Measurements from ENCODE around the gene FOCAD. TPM values are rescaled to one million over a fixed set of nuclear protein-coding genes. Genes with fewer than 3 reads are reported as not detected.

Gene FOCAD
- total and polyA plus RNA-seq, 4 donors: 6.8 to 62.1 (median 27.9) TPM

DNA sequence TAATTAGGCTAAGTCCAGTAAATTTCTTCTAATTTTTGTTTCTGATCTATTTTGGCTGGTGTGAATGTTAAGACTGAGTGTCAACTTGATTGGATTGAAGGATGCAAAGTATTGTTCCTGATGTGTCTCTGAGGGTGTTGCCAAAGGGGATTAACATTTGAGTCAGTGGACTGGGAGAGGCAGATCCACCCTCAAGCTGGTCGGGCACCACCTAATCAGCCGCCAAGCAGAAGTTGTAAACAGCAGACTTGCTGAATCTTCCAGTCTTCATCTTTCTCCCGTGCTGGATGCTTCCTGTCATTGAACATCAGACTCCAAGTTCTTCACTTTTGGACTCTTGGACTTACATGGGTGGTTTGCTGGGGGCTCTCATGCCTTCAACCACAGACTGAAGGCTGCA, 40.4 kb upstream of the FOCAD start:
- no peaks in the 10 kb centered on the region for H3K9me3 ChIP-seq (ENCODE audit: control insufficient read depth in 4 of 4, insufficient read depth in 3 of 4, low read length in 3 of 4)
- no peak overlapping the region for H3K9ac ChIP-seq (ENCODE audit: insufficient read depth in 1 of 2, low read length in 2 of 2)
- no peak for ATAC-seq (ENCODE audit: insufficient read depth, low FRiP score)
- 82% methylated on average over 3 of the region's 3 CpGs for whole genome bisulfite sequencing, 2 donors
- no peak overlapping the region for H3K4me3 ChIP-seq
- TF ChIP-seq, protein P1, sequence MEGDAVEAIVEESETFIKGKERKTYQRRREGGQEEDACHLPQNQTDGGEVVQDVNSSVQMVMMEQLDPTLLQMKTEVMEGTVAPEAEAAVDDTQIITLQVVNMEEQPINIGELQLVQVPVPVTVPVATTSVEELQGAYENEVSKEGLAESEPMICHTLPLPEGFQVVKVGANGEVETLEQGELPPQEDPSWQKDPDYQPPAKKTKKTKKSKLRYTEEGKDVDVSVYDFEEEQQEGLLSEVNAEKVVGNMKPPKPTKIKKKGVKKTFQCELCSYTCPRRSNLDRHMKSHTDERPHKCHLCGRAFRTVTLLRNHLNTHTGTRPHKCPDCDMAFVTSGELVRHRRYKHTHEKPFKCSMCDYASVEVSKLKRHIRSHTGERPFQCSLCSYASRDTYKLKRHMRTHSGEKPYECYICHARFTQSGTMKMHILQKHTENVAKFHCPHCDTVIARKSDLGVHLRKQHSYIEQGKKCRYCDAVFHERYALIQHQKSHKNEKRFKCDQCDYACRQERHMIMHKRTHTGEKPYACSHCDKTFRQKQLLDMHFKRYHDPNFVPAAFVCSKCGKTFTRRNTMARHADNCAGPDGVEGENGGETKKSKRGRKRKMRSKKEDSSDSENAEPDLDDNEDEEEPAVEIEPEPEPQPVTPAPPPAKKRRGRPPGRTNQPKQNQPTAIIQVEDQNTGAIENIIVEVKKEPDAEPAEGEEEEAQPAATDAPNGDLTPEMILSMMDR (IDR thresholded peaks at IDR 0.05; ENCODE audit: control extremely low read depth, extremely low read depth): no peak
- H3K36me3 ChIP-seq (ENCODE audit: control insufficient read depth in 4 of 4, insufficient read depth in 4 of 4, low read length in 4 of 4): no peaks in the 10 kb centered on the region
- H3K4me1 ChIP-seq (ENCODE audit: control insufficient read depth in 5 of 5, insufficient read depth in 5 of 5, low read length in 5 of 5): no peaks in the 10 kb centered on the region
- no peaks in the 10 kb centered on the region for H3K27me3 ChIP-seq (ENCODE audit: control insufficient read depth in 3 of 3, insufficient read depth in 3 of 3, low read length in 2 of 3)
- DNase-seq: no peak
- H3K27ac ChIP-seq (ENCODE audit: low read depth in 1 of 2, low read length in 1 of 2): no peak overlapping the region

DNA sequence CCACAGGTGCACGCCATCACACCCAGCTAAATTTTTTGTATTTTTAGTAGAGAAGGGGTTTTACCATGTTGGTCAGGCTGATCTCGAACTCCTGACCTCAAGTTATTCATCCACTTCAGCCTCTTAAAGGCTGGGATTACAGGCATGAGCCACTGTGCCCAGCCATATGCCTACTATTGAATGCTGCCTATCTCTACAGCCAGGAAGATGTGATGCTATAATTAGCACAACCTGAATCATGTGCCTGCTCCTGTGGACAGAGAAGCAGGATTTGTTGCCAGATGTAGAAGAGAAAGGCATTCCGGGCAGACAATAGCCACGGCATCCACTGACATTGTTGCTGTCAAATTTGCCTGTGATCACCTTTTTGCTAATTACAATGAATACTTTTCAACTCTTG, 37.4 kb upstream of the FOCAD start:
- no peaks in the 10 kb centered on the region for H3K9me3 ChIP-seq (ENCODE audit: control insufficient read depth in 4 of 4, insufficient read depth in 3 of 4, low read length in 3 of 4)
- TF ChIP-seq, protein P1 (IDR thresholded peaks at IDR 0.05; ENCODE audit: control extremely low read depth, extremely low read depth): no peak
- no peak overlapping the region for H3K27ac ChIP-seq (ENCODE audit: low read depth in 1 of 2, low read length in 1 of 2)
- ATAC-seq (ENCODE audit: insufficient read depth, low FRiP score) (no peak), DNase-seq (no peak)
- H3K4me3 ChIP-seq: no peak overlapping the region
- WGBS, 2 donors: 89 to 94% methylated on average over 4 of the region's 4 CpGs
- no peaks in the 10 kb centered on the region for H3K27me3 ChIP-seq (ENCODE audit: control insufficient read depth in 3 of 3, insufficient read depth in 3 of 3, low read length in 2 of 3)
- no peak overlapping the region for H3K9ac ChIP-seq (ENCODE audit: insufficient read depth in 1 of 2, low read length in 2 of 2)
- H3K4me1 ChIP-seq (ENCODE audit: control insufficient read depth in 5 of 5, insufficient read depth in 5 of 5, low read length in 5 of 5): no peaks in the 10 kb centered on the region
- no peaks in the 10 kb centered on the region for H3K36me3 ChIP-seq (ENCODE audit: control insufficient read depth in 4 of 4, insufficient read depth in 4 of 4, low read length in 4 of 4)

DNA sequence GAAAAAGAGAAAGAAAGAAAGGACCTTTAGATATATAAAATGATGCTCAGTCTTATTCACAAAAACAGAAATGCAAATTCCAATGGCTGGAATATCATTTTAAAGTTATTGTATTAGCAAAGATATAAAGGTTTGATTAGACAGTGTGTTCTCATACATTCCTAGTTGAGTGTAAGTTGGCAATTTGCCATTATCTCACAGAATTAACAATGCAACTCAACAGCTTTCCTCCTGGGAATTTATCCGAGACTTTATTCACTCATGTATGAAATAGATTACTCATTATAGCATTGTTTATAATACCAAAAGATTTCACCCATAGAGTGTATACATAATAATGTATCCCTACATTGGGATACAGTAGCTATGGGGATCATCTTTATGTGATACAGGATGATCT, 34.7 kb upstream of the FOCAD start:
- Histone ChIP-seq H3K4me3 (no peak overlapping the region), H3K4me1 (ENCODE audit: control insufficient read depth in 5 of 5, insufficient read depth in 5 of 5, low read length in 5 of 5) (no peaks in the 10 kb centered on the region), H3K27ac (ENCODE audit: low read depth in 1 of 2, low read length in 1 of 2) (no peak overlapping the region), H3K9me3 (ENCODE audit: control insufficient read depth in 4 of 4, insufficient read depth in 3 of 4, low read length in 3 of 4) (no peaks in the 10 kb centered on the region), H3K36me3 (ENCODE audit: control insufficient read depth in 4 of 4, insufficient read depth in 4 of 4, low read length in 4 of 4) (no peaks in the 10 kb centered on the region), H3K27me3 (ENCODE audit: control insufficient read depth in 3 of 3, insufficient read depth in 3 of 3, low read length in 2 of 3) (no peaks in the 10 kb centered on the region), H3K9ac (ENCODE audit: insufficient read depth in 1 of 2, low read length in 2 of 2) (no peak overlapping the region)
- TF ChIP-seq, protein P1 (IDR thresholded peaks at IDR 0.05; ENCODE audit: control extremely low read depth, extremely low read depth): no peak
- ATAC-seq (ENCODE audit: insufficient read depth, low FRiP score): no peak
- WGBS, 2 donors: 54 to 81% methylated on average over 1 of the region's 1 CpG
- no peak for DNase-seq

DNA sequence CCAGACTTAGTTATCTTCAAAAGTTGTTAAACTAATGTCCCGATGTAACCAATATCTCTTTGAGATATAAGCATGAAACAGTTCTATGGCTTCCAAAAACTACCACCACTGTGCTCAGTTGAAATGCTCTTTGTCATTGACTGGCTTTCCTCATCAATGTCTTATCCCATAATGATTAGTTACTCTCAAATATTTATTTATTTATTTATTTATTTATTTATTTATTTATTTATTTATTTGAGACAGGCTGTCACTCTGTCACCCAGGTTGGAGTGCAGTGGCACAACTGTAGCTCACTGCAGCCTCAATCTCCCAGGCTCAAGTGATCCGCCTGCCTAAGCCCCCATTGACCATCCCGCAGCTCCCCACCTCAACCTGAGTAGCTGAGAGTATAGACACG, 33.7 kb upstream of the FOCAD start:
- 98% methylated on average over 4 of the region's 4 CpGs for WGBS, 2 donors
- TF ChIP-seq, protein P1 (IDR thresholded peaks at IDR 0.05; ENCODE audit: control extremely low read depth, extremely low read depth): no peak
- Histone ChIP-seq H3K27me3 (ENCODE audit: control insufficient read depth in 3 of 3, insufficient read depth in 3 of 3, low read length in 2 of 3) (no peaks in the 10 kb centered on the region), H3K9me3 (ENCODE audit: control insufficient read depth in 4 of 4, insufficient read depth in 3 of 4, low read length in 3 of 4) (no peaks in the 10 kb centered on the region), H3K4me1 (ENCODE audit: control insufficient read depth in 5 of 5, insufficient read depth in 5 of 5, low read length in 5 of 5) (no peaks in the 10 kb centered on the region), H3K4me3 (no peak overlapping the region), H3K27ac (ENCODE audit: low read depth in 1 of 2, low read length in 1 of 2) (no peak overlapping the region), H3K36me3 (ENCODE audit: control insufficient read depth in 4 of 4, insufficient read depth in 4 of 4, low read length in 4 of 4) (no peaks in the 10 kb centered on the region), H3K9ac (ENCODE audit: insufficient read depth in 1 of 2, low read length in 2 of 2) (no peak overlapping the region)
- ATAC-seq (ENCODE audit: insufficient read depth, low FRiP score) (no peak), DNase-seq (no peak)
